SKM-1 (cell line): ENCODE data around the gene POLR3H.

Experiments
- DNase-seq: peaks from one replicate; lab custom pipeline; 2025; ENCODE audit not compliant: unreplicated experiment; lab: John Stamatoyannopoulos, UW

POLR3H gene

GRCh38 chr22:41488076-41488475, 56.2 kb downstream of the POLR3H start:
- no peak for DNase-seq

- DNase-seq: no peak
Observed at GRCh38 chr22:41487037-41487935, 57.0 kb downstream of the POLR3H start.

GRCh38 chr22:41485033-41485432, 59.2 kb downstream of the POLR3H start:
- DNase-seq: no peak

GRCh38 chr22:41482319-41482935, 61.8 kb downstream of the POLR3H start:
- DNase-seq: no peak

- DNase-seq: no peak
Observed at GRCh38 chr22:41481925-41482318, 62.3 kb downstream of the POLR3H start.

- no peak for DNase-seq
Observed at GRCh38 chr22:41481131-41481830, 63.0 kb downstream of the POLR3H start.

GRCh38 chr22:41480397-41480735, 63.9 kb downstream of the POLR3H start:
- DNase-seq: no peak

GRCh38 chr22:41479671-41480396, 64.4 kb downstream of the POLR3H start:
- DNase-seq: no peak

GRCh38 chr22:41478891-41479521, 65.3 kb downstream of the POLR3H start:
- DNase-seq: no peak

- no peak for DNase-seq
Observed at GRCh38 chr22:41478473-41478872, 65.8 kb downstream of the POLR3H start.
